GM18507 (cell line): Measurements from ENCODE around the gene RHBDD1.

Experiments used
- DNase-seq: peaks from one replicate; pipeline ENCODE4 v3.0.0; 2011; ENCODE audit warnings: low read depth; ENCODE audit not compliant: insufficient read length; ENCODE audit errors: extremely low spot score
- FAIRE-seq: peaks from 2 replicates; lab custom pipeline; 2011; peaks lifted over from hg19 to GRCh38; lab: Jason Lieb, UNC

RHBDD1 gene

DNA sequence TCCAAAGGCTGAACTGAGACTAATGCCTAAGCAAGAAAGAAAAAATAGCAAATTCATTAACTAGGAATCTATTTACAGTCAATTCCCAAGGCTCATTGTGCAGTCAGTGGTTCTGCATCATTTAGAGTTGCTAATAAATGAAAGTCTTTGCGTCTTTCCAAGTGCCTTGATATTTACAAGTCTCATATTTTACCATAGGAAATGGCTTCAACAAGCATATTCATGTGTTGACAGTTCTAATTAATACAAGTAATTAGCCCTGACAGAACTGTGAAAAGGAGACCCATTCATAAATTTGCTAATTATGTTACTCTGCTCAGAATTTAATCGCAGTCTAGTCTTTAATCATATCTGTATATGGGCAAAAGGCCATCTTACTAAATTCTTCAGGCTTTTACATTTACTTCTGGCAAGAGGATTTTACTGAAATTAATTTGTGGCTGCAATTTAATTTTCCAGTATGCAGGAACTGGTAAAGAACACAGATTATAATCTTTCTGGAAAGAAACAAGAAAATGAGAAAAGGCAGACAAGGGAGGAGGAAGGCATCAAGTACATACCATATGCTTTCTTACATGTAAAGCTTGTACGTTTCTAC, 126.4 kb downstream of the RHBDD1 start:
- DNase-seq: no peak
- FAIRE-seq: no peak

DNA sequence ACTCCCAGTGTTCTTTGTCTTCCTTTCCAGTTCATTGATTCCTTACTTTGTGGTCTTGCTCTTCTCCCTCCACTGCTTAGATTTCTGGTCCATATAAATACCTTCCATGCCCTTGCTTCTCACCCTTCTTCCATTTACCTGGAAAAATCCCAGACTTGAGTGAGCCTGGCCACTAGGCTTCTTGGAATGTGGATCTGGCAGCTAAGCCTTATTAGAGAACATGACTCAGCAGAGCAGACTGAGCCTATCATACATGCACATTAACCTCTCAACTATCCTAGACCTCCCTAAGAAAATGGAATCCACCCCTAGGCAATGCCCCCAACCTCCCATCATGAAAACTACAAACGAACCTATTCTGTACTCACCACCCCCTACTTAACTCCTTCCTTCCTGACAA, 127.7 kb downstream of the RHBDD1 start:
- no peak for DNase-seq
- no peak for FAIRE-seq

DNA sequence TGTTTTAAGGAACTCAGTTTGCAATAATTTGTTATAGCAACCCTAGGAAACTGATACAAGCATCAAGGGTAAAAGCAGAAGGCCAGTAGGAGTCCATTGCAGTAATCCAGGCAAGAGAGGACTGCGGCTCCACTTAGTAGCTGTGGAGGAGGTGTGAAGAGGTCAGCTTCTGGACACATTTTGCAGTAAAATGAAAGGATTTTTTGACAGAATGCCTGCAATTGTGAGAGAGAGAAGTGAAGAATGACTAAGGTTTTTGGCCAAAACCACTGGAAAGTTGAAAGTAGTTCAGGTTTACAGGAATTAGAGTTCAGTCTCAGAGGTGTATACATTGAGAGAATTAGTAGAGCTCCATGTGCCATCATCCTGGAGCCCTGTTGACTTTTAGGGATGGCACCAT, 129.5 kb downstream of the RHBDD1 start:
- DNase-seq (no peak), FAIRE-seq (no peak)

DNA sequence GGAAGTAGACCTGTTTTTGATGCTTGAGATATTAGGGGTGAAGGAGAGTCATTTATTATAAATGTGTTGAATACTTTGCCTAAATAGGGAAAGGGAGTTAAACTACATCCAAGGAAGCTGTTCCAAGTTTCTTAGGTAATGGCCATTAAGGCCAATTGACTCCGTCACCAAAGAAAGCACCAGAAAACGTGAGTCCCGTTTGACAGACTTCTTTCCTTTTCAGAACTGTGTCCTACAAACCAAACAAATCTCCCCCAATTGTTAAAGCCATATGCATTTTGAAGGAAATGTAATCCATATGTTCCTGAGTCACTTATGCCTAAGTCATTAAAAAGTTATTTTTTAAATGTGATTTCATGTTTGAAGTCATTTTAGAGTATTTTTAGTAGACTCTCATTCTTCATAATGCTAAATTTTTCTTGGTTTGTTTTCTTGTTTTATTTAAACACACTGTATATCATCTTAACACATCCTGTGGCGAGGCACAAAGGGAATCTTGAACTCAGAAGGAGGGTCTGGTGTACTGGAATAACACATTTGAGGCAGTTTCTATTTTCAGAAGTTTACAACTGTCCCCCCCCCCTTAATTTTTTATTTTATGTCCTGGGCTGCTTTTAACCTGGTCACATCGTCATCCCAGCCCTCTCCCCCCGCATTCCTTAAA, 133.7 kb downstream of the RHBDD1 start:
- FAIRE-seq (no peak), DNase-seq (no peak)

DNA sequence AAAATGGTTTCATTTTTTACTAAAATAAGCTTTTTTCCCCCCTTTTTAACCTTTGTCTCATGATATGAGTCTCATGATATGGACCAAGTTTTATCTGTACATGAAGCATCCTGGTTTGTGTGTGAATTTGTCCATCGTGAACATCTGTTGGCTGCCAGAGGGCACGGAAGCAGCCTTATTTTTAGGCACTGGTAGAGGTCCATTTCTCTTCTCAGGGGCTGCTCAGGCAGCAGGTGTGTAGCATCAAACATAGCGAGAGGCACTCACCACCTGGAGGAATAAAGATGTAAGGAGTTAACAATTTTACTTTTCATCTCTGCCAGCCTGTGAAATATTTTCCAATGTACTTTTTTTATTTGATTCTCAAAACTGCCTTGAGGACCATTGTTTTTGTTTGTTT, 134.5 kb downstream of the RHBDD1 start:
- DNase-seq (no peak), FAIRE-seq (peak; percentile 84)

DNA sequence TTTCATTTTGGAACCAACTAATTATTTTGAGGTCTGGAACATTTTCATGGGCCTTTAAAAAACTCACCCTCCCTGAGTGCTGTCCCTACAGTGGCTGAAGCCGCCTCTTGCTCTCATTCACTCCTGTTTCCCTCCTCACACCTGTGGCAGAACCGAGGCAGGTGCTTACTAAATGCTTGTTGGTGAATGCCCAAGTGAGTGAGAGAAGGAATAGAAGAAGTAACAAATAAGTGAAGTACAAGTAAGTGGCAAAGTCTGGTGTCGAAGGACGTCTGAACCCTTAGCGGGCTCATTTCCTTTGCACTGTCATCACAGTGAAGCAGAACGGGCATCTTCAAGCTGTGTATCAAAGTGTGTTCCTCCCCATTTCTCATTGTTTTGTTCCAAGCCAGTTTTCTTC, 135.2 kb downstream of the RHBDD1 start:
- DNase-seq (no peak), FAIRE-seq (peak; percentile 80)

DNA sequence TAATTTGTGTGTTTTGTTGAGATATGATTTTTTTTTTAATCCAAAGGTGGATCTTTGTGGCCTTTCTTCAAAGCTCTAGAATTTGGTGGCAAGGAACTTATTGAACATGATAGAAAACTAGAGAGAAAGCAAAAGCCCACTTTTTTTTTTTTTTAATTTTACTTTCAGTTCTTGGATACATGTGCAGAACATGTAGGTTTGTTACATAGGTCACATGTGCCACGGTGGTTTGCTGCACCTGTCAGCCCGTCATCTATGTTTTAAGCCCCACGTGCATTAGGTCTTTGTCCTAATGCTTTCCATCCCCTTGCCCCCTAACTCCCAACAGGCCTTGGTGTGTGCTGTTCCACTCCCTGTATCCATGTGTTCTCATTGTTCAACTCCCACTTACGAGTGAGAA, 135.9 kb downstream of the RHBDD1 start:
- FAIRE-seq (peak; percentile 68), DNase-seq (no peak)

DNA sequence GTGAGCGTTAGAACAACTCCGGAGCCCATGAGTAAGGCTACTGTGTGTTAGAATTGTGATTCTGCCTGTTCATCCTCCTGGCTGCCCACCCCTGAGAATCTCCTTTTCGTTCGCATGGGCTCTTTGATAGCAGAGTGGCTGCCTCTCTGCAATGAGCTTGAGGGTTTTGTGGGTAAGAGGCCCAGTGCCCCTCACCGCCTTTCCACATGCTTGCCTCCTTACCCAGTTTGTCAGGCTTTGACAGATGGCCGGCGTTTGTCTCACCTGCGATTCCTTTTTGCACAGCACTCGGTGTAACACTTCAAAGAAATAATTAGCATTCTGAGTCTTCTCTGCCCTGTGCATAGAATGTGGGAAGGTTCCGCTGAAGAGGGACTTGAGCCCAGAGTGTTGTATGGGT, 138.0 kb downstream of the RHBDD1 start:
- FAIRE-seq (no peak), DNase-seq (no peak)

DNA sequence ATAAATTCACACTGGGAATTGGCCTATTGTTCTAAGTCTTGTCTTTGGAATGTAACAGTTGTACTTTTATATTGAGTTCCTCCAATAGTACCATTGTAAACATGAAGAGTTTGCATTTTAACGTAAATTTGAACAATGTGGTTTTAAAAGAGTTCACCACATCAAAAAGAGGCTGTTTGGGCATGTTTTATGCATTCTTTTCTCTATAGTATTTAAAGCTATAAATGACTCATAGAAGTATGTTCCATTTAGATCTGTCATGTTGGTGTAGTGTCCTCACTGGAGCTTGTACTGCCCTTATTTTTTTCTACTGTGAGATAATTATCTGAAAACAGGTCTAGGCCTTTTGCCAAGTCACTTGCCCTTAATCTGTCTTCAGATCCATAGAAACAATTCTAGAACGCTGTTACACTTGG, 141.9 kb downstream of the RHBDD1 start:
- FAIRE-seq: no peak
- DNase-seq: no peak

DNA sequence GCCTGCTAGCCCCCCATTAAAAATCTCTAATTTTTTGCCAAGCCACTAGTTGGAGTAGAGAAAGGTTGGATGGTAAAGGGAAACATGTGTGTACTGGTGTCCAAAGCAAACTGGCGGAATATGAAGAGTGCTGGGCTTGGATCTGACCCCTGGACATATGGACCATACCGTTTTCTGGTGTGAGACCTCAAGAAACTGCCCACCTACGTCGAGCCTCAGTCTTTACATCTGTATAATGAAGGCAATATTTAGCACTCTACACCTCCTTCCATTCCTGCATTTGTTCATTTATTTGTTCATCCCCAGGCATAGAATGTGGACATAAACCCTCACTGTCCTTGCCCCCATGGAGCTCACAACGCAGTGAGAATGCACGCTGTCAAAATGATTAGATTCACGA, 142.4 kb downstream of the RHBDD1 start:
- FAIRE-seq (no peak), DNase-seq (no peak)

DNA sequence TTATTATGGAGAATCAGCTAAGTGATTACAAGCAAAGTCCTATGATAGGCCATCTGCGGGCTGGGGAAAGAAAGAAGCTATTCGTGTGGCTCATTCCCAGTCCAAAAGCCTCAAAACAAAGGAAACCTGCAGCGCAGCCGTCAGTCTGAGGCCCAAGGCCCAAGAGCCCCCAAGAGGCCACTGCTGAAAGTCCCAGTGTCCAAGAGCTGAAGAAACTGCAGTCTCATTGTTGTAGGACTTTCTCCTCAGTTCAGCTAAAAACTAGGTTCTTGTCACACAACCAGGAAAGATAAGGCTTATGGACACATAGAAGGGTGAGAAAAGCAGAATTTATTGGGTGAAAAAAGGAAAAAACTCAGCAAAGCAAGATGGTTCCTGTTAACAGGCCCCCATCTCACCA, 143.2 kb downstream of the RHBDD1 start:
- no peak for DNase-seq
- no peak for FAIRE-seq

DNA sequence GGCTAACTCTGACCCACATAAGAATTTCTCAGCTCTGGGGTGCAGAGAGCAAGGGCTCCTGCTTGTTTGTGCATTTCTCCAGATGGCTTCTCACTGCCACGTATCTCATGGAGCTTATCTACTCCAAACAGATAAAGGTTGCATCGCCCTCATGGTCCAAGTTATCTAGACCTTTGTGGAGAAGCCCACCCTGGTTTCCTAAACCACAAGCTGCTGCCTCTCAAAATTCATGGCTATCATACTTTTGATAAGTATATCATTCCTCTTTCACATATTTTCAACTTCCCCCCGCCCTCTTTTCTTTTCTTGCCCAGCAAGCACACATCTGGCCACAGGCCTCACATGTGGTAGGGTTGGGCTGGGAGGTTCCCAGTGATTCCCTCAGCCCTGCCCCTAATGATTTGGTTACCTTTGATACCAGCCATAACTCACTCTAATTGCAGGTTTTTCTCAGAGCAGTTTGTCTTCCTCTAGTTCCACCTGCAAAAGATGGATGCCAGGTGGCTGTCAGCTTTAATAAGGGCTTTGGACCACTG, 146.0 kb downstream of the RHBDD1 start:
- FAIRE-seq: no peak
- no peak for DNase-seq

DNA sequence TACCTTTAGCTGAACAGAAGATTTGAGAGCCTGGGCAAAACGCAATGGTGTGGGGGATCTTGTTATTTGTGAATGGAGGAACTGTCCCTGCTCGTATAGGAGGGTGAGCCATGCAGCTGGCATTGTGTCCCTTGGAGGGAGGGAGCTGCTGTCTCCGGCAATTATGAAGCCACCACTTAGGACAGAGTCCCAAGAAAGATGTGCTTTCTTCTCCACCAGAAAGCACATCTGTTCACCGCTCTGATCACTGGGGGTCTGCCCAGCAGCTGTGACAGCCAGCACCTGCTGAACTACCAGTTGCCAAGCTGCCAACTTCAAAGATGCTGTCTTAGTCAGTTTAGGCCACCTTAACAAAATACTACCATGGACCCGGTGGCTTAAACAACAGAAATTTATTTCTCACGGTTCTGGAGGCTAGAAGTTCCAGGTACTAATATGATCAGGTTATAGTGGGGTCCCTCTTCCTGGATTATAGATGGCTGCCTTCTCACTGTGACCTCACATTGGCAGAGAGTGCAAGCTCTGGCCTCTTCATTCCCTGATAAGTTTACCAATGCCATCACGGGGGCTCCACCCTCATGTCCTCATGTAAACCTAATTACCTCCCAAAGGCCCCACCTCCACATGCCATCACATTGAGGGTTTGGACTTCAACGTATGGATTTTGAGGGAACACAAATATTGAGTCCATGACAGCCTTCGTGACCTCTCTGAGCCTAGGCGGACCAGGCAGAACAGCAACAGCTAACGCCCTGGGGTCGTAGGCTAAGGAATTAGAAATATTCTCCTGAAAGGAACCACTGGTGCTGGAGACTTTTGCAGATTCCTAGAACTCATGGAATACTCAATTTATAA, 148.3 kb downstream of the RHBDD1 start:
- no peak for FAIRE-seq
- DNase-seq: no peak

DNA sequence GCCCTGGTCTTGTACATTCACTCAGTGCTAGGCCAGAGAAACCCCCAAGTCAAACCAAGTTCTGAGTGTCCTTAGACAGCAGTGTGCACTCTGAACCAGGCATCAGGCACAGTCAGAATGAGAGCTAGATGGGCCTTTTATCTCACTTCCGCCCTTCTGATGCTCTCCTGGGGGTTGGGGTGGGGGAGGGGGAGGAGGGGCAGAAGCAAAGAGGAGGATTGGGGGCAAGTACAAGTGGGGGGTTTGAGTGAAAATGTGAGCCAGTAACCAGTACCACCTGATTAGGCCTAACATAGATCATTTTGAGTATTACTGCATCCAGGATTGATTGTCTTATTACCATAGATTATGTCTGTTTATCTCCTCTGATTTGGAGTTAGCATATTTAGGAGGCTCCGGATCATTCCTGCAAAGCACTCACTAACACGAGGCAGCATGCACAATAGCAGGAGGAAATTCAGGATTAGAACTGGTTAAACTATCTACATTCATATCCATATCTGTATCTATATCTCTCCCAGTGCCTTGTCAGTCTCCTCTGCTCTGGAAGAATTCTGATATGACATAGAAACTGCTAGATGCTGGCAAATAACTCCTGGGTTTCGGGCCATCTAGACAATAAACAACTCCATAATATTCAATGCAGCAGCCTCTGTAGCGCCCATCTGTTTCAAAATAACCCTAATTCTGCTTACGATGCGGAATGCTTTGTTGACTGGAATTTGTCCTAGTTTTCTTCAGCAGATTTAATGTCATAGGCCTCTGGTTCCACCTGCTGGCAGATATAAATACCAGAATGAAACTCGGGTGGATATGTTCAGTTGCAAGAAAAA, 149.1 kb downstream of the RHBDD1 start:
- peak; percentile 32 for DNase-seq
- FAIRE-seq: peak; percentile 77

DNA sequence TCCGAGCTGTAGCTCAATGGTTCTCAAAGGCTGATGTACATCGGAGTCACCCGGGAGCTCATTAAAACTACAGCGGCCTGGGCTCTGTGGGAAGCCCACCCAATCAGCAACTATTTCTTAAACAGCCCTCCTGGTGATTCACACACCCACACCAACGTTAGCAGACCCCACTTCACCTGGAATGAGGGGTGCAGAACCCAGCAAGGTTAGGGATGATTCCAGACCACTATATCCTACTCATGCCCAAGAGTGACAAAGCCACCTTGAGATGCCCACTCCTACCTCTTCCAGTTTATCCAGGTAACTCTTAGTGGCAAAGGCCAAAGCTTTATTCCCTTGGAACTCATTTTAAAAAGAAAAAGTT, 149.7 kb downstream of the RHBDD1 start:
- DNase-seq (no peak), FAIRE-seq (peak; percentile 55)

DNA sequence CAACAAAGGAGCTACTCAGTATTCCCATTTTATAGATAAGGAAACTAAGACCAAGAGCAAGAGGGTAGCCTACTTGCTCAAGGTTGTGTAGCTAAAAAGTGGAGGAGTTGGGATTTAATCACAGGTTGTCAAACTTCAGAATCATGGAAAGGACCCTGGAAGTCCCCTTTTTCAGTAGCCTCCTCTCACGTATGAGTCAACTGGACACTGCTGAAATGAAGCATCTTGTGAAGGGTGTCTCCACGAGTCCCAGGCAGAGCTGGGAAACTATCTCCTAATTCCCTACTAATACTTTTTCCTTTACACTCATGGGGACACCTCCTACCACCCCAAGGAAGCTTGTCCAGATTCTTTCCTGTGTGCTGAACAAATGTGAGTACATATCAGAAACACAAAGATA, 155.8 kb downstream of the RHBDD1 start:
- FAIRE-seq (no peak), DNase-seq (no peak)

DNA sequence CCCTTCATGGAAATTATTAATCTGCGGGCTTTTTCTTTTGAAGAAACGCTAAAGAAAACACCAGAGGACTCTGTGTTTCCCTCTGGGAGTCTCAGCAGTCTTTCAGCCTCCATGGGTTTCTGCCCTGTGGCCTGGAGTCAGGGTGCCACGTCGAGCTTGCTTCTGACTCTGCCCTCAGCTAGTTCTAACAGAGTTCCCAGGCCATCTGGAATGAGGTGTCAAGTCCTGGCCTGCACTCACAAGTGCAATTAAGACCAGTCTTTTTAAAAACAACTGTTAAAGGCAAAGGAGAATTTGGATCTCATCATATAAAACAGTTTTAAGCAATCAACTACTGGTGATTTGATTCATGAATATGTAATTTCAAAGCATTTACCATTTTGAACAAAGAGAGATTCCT, 157.3 kb downstream of the RHBDD1 start:
- FAIRE-seq: no peak
- no peak for DNase-seq

DNA sequence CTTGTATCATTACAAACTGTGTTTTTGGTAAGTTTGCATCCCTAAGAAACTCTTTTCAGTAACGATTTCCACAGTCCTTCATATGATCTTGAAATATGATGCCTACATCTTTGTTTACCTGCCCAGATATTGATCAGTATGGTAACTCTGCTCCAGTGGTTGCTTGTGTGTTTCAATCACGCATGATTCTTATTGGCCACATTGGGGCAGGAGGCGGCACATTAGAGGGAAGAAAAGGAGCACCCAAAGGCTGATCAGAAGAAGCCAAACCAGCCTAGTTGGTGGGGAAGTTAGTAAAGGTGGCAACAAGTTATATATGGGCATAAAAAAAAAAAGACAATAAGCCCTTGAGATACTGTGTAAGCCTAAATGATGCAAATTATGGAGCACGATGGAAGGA, 158.9 kb downstream of the RHBDD1 start:
- DNase-seq (no peak), FAIRE-seq (no peak)

DNA sequence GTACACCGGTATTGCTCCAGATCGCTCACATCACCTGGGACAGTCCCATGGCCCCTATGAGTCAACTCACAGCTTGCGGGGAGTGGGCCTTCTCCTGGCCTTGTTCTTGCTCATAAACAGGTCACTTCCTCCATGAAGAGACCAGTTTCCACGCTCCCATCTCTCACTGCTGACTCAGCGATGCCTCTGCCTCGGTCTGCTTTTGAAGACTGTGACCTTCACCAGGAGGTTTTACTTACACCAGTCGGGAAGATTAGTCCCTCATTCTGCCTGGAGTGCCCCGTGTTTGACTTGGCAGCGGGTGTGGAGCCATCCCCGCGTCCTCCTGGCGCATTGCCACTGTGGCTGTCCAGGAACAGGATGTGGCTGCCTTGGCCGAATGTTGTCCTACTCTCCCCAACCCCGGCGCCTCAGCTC, 159.8 kb downstream of the RHBDD1 start:
- FAIRE-seq: no peak
- no peak for DNase-seq

DNA sequence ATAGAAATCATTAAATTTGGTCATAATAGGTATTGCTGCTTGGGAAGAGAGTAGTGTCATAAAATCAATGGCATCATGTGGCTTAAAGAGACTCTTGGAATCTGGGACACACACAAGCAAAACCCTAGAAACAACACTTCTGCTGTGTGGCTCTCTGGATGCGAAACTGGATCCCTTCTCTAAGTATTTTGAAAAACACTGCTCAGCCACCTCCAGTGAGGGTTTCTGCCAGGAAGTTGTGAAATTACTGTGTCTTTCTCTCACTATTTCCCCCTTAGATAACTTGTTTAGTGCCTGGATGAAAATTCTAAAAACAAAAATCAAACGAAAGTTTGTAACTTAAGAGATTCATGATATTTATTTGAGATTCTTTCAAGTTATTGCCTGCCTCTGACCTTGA, 163.8 kb downstream of the RHBDD1 start:
- FAIRE-seq (no peak), DNase-seq (no peak)
